ENCODE data around the gene CFAP161. TPM values are rescaled to one million over a fixed set of nuclear protein-coding genes. Genes with fewer than 3 reads are reported as not detected.

Gene CFAP161
- total RNA-seq, 3 donors from 2014 or later (not counting 1 experiment from before 2014, with no cell fraction given), result 0.53 to 1.3 TPM; not detected in 1

DNA sequence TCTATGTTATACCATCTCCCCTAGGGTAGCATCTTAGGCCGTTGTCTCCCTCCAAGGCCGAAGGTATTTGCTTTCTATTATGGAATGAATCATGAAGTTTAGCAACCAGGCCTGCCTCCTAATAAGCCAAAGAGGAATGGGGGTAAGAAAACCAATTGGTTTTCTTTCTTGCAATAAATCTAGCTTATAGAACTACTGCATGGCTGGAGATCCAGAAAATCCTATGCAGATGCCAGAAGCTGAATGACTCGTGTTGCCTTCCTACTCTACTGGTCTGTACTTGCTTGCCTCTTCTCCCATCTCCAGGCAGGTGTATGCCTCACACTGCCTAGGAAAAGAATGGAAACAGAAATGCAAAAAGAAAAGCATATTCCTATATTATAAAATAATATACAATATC is 31.5 kb downstream of the CFAP161 start:
- Mint-ChIP-seq H3K9me3 (no peaks in the 10 kb centered on the region), H3K4me3 (no peak overlapping the region), H3K27me3 (ENCODE audit: low read depth in 2 of 2) (peaks cover 13% of the 10 kb centered on the region in 2 donors), H3K36me3 (no peaks in the 10 kb centered on the region), H3K4me1 (peaks cover 11 to 13% of the 10 kb centered on the region in 2 donors), H3K27ac (no peak overlapping the region)
- Histone ChIP-seq H3K36me3 (ENCODE audit: control insufficient read depth, insufficient read depth, low read length) (no peaks in the 10 kb centered on the region), H3K27me3 (ENCODE audit: control insufficient read depth, insufficient read depth, low read length) (no peaks in the 10 kb centered on the region), H3K4me1 (ENCODE audit: control insufficient read depth, insufficient read depth, low read length) (peaks cover 18% of the 10 kb centered on the region), H3K27ac (ENCODE audit: low read length) (no peak overlapping the region), H3K4me3 (ENCODE audit: low read length) (no peak overlapping the region), H3K9me3 (ENCODE audit: control insufficient read depth, insufficient read depth, low read length) (no peaks in the 10 kb centered on the region)
- 100% methylated on average over 1 of the region's 3 CpGs for WGBS (ENCODE audit: insufficient coverage)
- ATAC-seq (no peak), DNase-seq (no peak)
- intact Hi-C loops (cut with micrococcal nuclease), result no loop called here
- TF ChIP-seq, protein P1, sequence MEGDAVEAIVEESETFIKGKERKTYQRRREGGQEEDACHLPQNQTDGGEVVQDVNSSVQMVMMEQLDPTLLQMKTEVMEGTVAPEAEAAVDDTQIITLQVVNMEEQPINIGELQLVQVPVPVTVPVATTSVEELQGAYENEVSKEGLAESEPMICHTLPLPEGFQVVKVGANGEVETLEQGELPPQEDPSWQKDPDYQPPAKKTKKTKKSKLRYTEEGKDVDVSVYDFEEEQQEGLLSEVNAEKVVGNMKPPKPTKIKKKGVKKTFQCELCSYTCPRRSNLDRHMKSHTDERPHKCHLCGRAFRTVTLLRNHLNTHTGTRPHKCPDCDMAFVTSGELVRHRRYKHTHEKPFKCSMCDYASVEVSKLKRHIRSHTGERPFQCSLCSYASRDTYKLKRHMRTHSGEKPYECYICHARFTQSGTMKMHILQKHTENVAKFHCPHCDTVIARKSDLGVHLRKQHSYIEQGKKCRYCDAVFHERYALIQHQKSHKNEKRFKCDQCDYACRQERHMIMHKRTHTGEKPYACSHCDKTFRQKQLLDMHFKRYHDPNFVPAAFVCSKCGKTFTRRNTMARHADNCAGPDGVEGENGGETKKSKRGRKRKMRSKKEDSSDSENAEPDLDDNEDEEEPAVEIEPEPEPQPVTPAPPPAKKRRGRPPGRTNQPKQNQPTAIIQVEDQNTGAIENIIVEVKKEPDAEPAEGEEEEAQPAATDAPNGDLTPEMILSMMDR (IDR thresholded peaks at IDR 0.05), result no peak

DNA sequence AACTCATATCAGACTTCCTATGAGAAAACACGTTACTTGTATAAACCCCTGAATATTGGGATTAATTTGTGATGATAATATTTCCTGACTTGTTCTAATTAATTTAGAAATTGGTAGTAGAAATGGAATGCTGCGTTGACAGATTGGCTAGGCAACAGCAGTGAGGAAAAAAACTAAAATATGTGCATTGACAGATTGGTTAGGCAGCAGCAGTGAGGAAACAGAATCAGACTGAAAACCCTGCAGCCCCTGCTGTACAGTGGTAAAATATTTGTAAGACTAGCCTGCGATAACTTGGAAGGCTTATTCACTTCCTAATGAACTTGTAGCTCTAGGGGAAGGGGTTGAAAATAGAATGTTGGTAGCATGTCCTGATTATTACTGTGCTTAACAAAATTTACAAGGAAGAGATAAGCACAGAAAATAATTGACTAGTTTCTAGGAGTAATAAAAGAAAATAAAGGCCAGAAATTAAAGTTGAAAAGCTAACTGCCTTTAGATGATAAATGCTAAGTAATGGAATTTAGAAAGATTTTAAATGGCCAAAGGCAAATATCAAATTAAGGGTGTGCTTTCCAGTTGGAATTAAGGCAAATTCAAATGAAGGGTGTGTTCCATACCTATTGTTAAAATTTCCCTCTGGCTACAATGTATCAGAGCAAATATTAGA is 32.7 kb downstream of the CFAP161 start:
- 76% methylated on average over 3 of the region's 3 CpGs for WGBS (ENCODE audit: insufficient coverage)

DNA sequence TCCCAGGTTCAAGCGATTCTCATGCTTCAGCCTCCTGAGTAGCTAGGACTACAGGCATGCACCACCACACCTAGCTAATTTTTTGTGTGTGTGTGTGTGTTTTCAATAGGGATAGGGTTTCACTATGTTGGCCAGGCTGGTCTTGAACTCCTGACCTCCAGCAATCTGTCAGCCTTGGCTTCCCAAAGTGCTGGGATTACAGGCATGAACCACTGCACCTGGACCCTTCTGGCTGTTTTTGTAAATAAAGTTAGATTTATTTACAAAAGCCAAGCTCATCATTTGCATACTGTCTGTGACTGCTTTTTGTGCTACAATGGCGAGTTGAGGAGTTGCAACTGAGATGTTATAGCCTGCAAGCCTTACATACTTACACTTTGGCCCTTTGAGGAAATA is 34.1 kb downstream of the CFAP161 start:
- Mint-ChIP-seq H3K4me3 (no peak overlapping the region), H3K4me1 (no peaks in the 10 kb centered on the region), H3K36me3 (no peaks in the 10 kb centered on the region), H3K9me3 (no peaks in the 10 kb centered on the region), H3K27me3 (ENCODE audit: low read depth in 2 of 2) (peaks cover 10 to 15% of the 10 kb centered on the region in 2 donors), H3K27ac (no peak overlapping the region)
- Histone ChIP-seq H3K4me1 (ENCODE audit: control insufficient read depth, insufficient read depth, low read length) (no peaks in the 10 kb centered on the region), H3K4me3 (ENCODE audit: low read length) (no peak overlapping the region), H3K27ac (ENCODE audit: low read length) (no peak overlapping the region), H3K36me3 (ENCODE audit: control insufficient read depth, insufficient read depth, low read length) (no peaks in the 10 kb centered on the region), H3K27me3 (ENCODE audit: control insufficient read depth, insufficient read depth, low read length) (no peaks in the 10 kb centered on the region), H3K9me3 (ENCODE audit: control insufficient read depth, insufficient read depth, low read length) (no peaks in the 10 kb centered on the region)
- 94% methylated on average over 2 of the region's 2 CpGs for WGBS (ENCODE audit: insufficient coverage)
- ATAC-seq (no peak), DNase-seq (no peak)
- TF ChIP-seq, protein P1 (IDR thresholded peaks at IDR 0.05), result no peak
- intact Hi-C loops (cut with micrococcal nuclease), result no loop called here

More for the DNA sequence above, 32.7 kb downstream of the CFAP161 start:
- no peak for DNase-seq
- Histone ChIP-seq H3K27ac (ENCODE audit: low read length) (no peak overlapping the region), H3K9me3 (ENCODE audit: control insufficient read depth, insufficient read depth, low read length) (no peaks in the 10 kb centered on the region), H3K36me3 (ENCODE audit: control insufficient read depth, insufficient read depth, low read length) (no peaks in the 10 kb centered on the region), H3K27me3 (ENCODE audit: control insufficient read depth, insufficient read depth, low read length) (no peaks in the 10 kb centered on the region), H3K4me3 (ENCODE audit: low read length) (no peak overlapping the region), H3K4me1 (ENCODE audit: control insufficient read depth, insufficient read depth, low read length) (peaks cover 5% of the 10 kb centered on the region)
- intact Hi-C loops (cut with micrococcal nuclease), result no loop called here
- H3K27ac Mint-ChIP-seq, result no peak overlapping the region
- H3K27me3 Mint-ChIP-seq (ENCODE audit: low read depth in 2 of 2), result peaks cover 10 to 12% of the 10 kb centered on the region in 2 donors
- ATAC-seq, result no peak
- H3K36me3 Mint-ChIP-seq, result no peaks in the 10 kb centered on the region
- H3K4me1 Mint-ChIP-seq, result peaks cover 0 to 1% of the 10 kb centered on the region in 2 donors
- no peaks in the 10 kb centered on the region for H3K9me3 Mint-ChIP-seq
- TF ChIP-seq, protein P1 (IDR thresholded peaks at IDR 0.05), result no peak
- no peak overlapping the region for H3K4me3 Mint-ChIP-seq

DNA sequence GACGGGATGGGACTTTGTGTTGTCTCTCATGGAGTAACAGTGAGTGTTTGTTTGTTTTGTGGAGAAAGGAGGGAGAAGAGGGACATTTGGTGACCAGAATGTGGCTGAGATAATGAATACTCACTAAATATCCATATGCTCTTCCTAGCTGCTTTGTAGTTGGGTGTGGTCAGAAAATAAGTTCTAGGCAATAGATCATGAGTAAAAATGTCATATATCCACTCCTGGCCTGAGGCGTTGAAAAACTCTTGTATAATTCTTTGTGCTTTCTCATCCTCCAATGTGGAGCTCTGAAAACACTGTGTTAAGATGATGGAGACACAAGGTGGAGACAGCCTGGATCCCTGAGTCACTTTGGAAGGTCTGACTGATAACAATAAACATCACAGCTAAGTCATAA is 34.6 kb downstream of the CFAP161 start:
- Mint-ChIP-seq H3K4me3 (no peak overlapping the region), H3K27ac (no peak overlapping the region), H3K27me3 (ENCODE audit: low read depth in 2 of 2) (peaks cover 10 to 15% of the 10 kb centered on the region in 2 donors), H3K9me3 (no peaks in the 10 kb centered on the region), H3K4me1 (no peaks in the 10 kb centered on the region), H3K36me3 (no peaks in the 10 kb centered on the region)
- no peak for DNase-seq
- no peak for ATAC-seq
- intact Hi-C loops (cut with micrococcal nuclease), result no loop called here
- 78% methylated on average over 2 of the region's 2 CpGs for WGBS (ENCODE audit: insufficient coverage)
- no peaks in the 10 kb centered on the region for H3K4me1 ChIP-seq (ENCODE audit: control insufficient read depth, insufficient read depth, low read length)
- no peak overlapping the region for H3K27ac ChIP-seq (ENCODE audit: low read length)
- H3K36me3 ChIP-seq (ENCODE audit: control insufficient read depth, insufficient read depth, low read length), result no peaks in the 10 kb centered on the region
- TF ChIP-seq, protein P1 (IDR thresholded peaks at IDR 0.05), result no peak
- no peak overlapping the region for H3K4me3 ChIP-seq (ENCODE audit: low read length)
- no peaks in the 10 kb centered on the region for H3K9me3 ChIP-seq (ENCODE audit: control insufficient read depth, insufficient read depth, low read length)
- H3K27me3 ChIP-seq (ENCODE audit: control insufficient read depth, insufficient read depth, low read length), result no peaks in the 10 kb centered on the region
